T-helper 22 cell (primary cell): ENCODE measurements around the gene CX3CR1.
"Not testable (repeated sequence)": the region's sequence is repeated elsewhere in the genome, so short reads cannot be mapped to it uniquely, and the experiment has no call there.

Experiments used
- DNase-seq: peaks from one replicate; pipeline ENCODE4 v3.0.0-alpha.2; 2020; ENCODE audit warnings: low read depth

The CX3CR1 gene, protein sequence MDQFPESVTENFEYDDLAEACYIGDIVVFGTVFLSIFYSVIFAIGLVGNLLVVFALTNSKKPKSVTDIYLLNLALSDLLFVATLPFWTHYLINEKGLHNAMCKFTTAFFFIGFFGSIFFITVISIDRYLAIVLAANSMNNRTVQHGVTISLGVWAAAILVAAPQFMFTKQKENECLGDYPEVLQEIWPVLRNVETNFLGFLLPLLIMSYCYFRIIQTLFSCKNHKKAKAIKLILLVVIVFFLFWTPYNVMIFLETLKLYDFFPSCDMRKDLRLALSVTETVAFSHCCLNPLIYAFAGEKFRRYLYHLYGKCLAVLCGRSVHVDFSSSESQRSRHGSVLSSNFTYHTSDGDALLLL

DNA sequence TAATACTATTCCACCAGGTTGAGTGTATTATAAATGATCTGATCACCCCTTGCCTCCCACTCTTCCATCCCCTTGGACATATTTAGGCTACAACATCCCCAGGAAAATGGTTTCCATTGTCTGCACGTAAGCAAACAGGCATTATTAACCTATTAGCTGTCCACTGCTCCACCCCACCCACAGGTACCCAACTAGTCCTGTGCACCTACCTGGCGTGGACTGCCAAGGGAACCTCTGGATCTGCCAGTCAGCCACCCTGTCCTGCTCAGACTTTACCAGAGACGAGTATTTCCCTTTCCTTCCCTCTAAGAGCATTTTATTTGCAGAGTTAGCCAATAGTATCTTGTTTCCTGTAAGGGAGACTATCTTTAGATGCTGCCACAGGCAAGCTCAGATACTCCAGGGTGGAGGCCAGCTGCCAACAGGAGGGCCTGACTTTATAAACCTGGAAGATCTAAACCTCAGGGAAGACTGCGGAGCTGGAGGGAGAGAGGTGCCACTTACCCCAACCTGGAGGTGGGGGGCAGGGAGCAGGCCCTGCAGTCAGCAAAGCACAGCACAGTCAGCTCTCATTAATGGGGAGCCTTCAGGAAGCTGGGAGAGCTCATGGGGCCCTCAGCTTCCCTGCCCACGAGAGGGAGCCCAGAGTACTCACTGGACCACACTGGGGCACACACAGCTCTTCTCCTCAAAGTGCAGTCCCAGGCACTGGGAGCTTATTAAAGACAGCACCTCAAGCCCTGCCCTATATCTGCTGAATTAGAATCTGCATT lies at the start of gene CX3CR1:
CX3CR1 (minus strand) TSS at position 292 of the 773 bp plus-strand sequence. CDS start 13,527 bp downstream, outside the sequence.
- no peak for DNase-seq

DNA sequence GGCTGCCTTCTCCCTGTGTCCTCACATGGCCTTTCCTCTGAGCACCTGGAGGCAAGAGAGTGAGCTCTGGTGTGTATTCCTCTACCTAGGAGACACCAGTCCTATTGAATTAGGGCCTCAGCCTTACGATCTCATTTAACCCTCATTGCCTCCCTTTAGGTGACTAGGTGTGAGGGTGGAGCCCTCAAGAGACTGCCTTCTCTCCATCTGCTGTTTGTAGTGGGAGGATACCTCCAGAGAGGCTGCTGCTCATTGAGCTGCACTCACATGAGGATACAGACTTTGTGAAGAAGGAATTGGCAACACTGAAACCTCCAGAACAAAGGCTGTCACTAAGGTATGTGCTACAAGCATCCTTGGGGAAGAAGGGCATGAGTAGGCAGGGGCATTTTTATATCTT lies 49.7 kb upstream of the CX3CR1 start, which contains the start of gene CCR8:
CCR8 (plus strand) TSS at position 217 of the 400 bp plus-strand sequence. CDS start 2,623 bp downstream, outside the sequence.
- DNase-seq = no peak

DNA sequence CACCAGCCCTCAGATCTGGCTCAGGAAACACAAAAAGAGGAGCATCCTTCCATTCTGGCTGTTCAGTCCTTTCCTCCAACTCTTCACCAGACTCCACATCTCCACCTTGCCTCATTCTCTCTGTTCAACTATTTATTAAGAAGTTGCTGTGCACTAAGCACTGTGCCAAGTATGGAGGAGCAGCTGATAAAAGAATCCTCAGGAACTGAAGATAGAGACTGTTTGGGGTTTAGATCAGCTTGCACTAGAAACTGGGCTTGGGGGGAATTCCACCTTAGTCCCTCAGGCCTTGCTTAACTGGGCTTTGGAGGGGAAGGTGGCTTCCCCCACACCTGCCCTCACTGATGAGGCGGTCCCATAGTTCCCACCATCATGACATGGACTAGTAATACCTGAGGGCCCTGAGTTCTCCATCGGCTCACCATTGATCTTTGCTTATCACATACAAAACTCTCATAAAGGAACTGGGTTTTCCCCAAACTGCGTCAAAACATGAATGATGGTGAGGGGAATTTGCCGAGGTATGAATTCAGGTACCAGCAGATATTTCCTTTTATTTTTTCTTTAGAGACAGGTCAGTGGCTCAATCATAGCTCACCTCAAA lies 48.0 kb upstream of the CX3CR1 start:
- peak; percentile 63 for DNase-seq

DNA sequence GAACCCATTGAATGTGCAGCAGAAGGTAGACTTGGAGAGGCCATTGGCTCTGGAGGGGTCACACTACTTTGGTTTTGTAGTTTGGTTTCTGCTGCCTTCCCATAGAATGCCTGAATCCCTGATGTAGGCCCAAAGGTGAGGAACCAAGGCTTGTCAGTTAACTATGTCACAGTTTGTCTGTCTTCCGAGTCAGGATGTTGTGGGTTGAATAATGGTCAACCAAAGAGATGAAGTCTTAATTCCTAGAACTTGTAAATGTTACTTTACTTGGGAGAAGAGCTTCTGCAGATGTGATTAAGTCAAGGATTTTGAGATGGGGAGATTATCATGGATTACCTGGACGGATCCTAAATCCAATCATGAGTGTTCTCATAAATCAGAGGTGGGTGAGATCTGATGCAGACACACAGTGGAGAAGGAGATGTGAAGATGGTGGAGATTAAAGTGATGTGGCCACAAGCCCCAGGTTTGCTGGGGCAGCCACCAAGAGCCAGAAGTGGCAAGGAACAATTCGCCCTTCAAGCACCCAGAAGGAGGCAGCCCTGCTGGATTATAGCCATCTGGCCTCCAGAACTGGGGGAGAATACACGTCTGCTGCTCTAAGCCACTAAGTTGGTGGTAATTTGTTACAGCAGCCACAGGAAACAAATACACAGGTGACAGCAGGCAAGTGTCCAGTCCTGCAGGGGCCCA lies 47.4 kb upstream of the CX3CR1 start:
- DNase-seq = no peak

DNA sequence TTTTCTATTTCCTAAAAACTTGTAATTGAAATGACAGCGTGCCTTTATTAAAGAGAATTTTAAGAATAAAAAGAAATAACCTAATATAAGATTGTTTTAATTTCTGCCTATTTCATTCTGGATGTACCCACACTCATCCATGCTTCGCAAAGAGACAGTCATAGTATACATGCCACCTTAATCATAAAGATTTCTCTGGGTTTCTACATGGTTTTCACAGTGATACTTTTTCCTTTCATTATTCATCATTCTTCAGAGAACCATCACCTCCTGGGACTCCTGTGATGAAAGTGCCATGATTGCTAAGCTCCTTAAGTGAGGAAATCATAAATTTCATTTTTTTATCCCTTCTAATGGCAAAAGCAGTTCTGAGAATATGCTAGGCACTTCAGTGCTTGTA lies 45.4 kb upstream of the CX3CR1 start:
- no peak for DNase-seq

DNA sequence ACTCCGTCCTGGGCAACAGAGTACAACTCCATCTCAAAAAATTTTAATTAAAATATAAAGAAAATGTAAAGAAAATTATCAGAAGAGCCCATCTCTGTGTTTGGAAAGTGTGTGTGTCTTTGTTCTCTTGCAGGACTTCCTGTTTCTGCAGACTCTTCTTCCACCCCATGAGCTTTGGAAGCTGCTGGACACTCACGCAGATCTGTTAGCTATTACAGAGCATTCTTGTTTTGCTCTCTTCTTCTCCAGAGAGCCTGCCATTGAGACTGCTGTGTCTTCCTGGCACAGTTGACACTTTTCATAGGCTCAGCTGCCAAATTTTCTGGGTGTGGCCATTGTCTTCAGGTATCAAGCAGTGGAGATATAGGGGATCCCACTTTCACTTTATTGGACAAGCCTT lies 43.7 kb upstream of the CX3CR1 start:
- DNase-seq = no peak

DNA sequence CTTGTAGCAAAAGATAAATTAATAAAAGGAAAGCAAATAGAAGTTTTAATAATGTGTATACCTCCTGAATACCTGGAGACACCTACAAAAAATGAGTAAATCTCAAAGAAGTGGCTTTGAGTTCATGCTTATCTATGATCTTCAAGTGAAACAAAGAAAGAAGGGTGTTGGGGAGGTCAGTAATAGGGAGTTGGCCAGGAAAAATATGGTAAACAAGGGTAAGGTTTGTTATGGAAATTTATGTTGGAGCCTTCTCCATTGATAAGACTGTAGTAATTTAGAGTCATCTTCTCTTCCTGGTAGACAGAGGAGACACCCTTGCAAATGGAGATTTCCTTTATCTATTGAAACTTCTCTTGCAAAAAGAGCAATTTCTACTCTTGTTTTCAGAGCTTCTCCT lies 43.1 kb upstream of the CX3CR1 start:
- DNase-seq = no peak

DNA sequence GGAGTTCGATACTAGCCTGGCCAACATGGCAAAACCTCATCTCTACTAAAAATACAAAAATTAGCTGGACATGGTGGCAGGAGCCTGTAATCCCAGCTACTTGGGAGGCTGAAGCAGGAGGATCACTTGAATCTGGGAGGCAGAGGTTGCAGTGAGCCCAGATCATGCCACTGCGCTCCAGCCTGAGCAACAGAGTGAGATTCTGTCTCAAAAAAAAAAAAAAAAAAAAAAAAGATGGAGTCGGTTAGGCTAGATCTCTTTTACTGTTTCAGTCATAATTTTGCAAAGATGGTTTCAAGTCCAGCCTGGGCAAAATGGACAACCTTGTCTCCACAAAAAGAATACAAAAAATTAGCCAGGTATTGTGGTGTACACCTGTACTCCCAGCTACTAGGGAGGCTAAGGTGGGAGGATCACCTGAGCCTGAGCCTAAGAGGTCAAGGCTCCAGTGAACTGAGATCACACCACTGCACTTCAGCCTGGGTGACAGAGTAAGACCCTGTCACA lies 42.4 kb upstream of the CX3CR1 start:
- not testable (repeated sequence) for DNase-seq

DNA sequence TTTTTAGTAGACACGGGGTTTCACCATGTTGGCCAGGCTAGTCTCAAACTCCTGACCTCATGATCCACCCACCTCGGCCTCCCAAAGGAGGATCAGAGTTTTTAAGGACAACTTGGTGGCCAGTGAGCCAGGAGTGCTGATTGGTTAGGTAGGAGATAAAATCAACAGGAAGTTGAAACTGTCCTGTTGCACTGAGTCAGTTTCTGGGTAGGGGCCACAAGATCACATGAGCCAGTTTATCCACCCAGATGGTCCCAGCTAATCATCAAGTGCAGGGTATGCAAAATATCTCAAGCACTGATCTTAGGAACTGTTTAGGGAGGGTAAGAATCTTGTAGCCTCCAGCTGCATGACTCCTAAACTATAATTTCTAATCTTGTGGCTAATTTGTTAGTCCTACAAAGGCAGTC lies 41.7 kb upstream of the CX3CR1 start:
- DNase-seq = not testable (repeated sequence)

DNA sequence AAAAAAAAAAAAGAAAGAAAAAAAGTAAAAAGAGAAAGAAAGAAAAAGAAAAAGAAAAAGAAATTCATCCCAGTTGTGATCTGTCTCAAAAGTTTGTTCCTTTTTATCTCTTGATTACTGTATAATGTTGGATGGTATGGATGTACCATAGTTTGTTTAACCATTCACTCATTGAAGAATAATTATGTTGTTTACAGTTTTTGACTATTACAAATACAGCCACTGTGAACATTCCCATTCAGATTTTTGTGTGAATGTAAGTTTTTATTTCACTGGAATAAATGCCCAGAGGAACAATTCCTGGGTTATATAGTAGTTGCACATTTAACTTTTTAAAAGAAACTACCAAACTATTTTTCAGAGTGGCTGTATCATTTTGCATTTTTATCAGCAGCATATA lies 39.4 kb upstream of the CX3CR1 start:
- DNase-seq = no peak

DNA sequence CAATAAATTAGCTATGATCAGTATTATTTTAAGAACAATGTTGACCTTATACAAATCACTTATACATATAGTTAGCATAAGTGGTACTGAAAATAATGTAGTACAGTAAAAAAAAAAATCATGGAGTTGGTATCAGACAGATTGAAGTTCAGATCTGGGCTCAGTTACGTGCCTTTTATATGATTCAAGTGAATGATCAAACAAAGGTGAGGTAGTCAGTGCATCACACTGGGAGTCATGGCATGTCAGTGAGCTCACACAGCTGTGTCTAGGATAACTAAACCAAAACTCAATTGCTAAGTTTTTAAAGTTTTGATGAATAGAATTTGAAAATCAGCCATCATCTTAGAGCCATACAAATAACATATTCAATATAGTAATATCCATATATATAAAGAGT lies 38.5 kb upstream of the CX3CR1 start:
- no peak for DNase-seq

DNA sequence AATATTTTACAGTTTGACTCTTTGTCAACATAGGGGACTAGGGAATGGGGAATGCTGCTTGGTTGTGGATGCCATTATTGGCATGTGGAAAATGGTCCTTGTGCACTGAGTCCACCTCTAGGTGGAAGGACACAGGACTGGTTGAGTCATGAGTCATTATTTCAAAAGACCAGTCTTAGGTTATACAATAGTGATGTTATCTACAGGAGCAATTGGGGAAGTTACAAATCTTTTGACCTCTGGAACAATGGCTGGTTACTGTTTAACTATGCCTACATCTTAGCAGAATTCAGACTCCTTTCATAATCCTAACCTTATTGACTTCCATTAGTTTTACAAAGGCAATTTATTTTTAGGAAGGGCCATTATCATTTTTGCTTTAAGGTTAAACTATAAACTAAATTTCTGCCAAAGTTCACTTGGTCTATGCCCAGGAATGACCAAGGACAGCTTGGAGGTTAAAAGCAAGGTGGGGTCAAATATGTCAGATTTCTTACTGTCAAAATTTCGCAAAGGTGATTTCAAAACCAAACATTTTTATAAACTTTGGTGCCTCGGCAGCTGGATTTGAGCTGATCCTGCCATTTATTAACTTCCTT lies 37.8 kb upstream of the CX3CR1 start:
- no peak for DNase-seq

DNA sequence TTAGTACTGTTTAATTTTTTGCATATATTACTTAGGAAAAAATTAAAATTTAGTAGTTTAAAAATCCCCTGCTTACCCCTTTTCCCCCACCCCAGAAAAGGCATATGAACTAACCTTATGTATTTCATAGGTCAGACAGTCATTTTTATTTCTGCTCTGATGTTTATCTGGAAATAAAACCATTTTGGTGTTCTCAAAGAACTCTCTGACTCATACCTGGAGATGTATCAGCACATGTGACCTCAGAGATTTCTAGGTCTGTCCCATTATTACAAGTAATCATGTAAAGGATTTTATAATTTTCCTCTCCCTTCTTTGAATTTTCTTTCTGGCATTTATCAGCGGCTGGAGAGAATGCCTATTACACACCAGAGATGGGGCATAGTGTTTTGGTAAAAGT lies 35.6 kb upstream of the CX3CR1 start:
- DNase-seq = no peak

DNA sequence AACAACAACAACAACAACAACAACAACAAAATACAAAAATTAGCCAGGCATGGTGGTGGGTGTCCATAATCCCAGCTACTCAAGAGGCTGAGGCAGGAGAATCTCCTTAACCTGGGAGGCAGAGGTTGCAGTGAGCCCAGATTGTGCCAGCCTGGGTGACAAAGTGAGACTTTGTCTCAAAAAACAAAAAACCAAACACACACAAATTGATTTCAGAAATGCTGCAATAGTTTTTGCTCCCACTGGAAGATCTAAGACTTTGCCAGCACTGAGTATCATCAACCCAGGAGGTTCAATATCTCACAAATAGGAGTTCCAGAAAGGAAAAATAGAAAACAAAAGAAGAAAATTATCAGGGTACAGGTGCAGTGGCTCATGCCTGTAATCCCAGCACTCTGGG lies 33.5 kb upstream of the CX3CR1 start:
- DNase-seq = no peak

DNA sequence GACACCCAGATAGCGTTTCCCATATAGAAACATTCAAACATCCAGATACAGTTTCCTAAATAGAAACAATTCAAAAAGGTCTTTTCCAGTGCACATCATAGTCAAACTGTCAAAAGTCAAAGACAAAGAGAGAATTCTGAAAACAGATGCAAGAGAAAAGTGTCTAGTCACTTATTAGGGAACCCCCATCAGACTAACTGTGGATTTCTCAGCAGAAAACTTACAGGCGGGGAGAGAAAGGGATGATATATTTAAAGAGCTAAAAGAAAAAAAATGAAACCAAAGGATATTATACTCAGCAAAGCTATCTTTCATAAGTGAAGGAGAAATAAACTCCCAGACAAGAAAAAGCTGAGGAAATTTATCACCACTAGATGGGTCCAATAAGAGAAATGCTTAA lies 22.3 kb upstream of the CX3CR1 start:
- DNase-seq = no peak

DNA sequence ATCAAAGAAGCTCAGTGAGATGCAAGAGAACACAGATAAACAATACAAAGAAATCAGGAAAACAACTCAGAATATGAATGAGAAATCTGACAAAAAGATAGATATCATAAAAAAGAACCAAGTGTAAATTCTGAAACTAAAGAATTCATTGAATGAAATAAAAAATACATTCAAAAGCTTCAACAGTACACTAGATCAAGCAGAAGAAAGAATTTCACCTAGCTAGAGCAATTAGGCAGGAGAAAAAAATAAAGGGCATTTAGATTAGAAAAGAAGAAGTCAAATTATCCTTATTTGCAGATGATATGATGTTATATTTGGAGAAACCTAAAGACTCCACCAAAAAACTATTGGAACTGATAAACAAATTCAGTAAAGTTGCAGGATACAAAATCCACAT lies 19.4 kb upstream of the CX3CR1 start:
- DNase-seq = no peak

DNA sequence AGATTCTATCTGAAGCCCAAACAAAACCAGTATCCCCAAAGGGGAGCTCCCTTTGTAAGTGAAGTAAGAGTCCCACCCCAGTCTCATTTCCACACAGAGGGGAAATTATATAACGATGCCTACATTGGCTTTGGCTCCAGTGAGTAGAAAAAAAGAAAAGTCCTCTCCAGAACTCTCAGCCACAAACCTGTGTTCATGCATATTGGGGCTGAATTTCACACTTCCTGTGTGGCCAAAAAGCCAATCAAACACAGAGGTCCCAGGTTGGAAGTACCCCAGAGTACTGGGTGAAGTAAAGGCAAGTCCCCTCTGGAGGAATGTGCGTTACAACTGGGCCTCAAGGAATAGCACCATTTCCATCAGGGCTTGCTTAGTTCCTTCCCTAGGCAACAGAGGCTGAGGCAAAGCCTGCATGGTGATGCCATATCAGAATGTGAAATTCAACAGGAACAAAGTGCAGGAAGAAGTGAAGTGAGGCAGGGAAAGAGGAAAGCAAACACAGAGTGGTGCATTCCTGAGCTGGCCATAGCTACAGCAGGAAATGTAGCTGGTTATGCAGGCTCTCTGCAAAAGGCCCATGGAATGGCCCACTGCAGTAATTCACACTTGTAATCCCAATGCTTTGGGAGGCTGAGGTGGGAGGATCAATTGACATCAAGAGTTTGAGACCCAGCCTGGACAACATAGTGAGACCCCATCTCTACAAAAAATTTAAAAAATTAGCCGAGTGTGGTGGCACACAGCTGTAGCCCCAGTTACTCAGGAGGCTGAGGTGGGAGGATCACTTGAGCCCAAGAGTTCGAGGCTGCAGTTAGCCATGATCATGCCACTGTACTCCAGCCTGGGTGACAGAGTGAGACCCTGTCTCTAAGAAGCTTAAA lies 16.6 kb upstream of the CX3CR1 start:
- no peak for DNase-seq

DNA sequence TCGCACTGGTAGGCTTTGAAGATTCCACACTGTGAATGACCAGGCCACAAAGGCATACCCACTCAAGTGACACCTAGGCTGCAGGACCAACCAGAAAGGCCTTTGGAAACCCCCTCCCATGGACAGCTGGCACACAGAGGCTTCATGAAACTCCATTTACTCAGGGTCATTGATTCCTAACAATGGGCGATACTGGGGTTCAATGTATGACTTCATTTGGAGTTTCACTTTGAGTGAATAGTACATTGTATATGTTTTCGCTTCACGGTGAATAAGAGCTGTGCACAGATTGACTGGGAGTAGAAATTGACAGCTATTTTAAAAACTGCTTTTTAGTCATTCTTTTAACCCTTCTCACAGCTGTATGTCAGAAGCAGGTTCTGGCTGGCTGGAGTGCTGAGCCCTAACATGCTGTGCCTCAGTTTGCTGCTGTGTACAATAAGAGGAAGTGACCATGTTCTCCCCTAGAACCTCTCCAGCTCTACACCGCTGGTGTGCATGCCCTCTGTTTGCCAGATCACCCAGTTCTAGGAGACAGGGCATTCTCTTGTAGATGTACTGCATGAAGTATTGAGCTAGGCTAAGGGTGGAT lies 15.4 kb upstream of the CX3CR1 start:
- DNase-seq = no peak

DNA sequence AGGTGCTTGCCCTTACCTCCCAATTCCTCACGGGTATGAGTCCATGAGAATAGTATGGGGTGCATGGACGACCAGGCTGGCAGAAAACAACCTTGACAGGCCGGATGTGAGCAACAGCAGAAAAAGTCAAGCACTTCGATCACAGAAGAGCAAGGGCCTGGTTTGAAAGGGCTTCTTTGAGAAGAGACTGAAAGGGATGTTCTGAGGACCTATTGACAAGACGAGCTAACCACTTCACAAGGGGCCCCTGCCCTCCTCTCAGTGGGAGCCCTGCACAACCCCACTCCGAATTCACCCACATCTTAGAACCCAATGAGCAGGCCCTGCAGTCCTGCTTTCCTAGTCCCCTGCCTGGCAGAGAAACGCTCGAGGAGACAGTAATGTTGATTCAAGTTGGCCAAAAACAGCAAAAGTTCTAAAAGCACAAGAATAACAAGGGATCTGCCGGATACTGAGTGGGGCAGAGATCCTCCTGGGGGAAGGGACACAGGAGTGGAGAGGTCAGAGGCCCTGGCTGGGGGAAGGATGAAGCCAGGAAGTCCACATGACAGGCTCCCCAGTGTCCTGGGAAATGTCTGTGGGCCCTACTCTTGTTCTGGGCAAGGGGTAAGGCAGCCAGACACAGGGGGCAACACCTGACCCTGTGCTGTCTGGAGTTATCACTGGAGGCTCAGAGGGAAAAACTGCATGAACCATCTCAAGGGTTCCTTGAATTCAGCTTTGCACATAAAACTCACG lies 14.8 kb upstream of the CX3CR1 start:
- no peak for DNase-seq

DNA sequence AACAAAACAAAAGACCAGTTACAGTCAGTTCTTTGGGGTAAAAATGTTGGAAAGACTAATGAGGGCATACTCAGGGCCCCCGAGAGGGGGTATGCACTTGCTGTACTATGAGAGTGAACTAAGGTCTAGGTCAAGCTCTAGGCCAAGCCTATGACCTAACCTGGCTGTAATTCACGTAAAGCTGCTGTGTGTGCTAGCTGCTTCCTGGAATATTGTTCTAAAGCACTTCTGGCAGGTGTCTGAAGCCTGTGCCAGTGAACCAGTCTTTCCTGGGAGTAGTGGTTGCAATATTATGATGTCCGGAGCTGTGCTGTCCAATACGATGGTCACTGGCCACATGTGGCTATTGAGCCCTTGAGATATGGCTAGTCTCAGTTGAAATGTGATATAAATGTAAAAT lies 13.1 kb upstream of the CX3CR1 start:
- no peak for DNase-seq
